ACC112 (cell line): Measurements from ENCODE around the gene LRP4.

Experiments
- H2AFZ ChIP-seq: fragments of 200-600 bp; sonication (generic); one replicate; pipeline ENCODE4 v1.6.0; 2017; ENCODE audit warnings: antibody characterized with exemption, low read length; ENCODE audit not compliant: unreplicated experiment
- H3K27ac ChIP-seq: fragments of 200-600 bp; sonication (generic); 2 replicates; pipeline ENCODE4 v1.5.1; 2014; ENCODE audit warnings: low read depth, mild to moderate bottlenecking, antibody characterized with exemption, low read length, moderate library complexity
- H3K27me3 ChIP-seq: fragments of 200-600 bp; sonication (generic); 2 replicates; pipeline ENCODE4 v1.6.1; 2014; ENCODE audit warnings: mild to moderate bottlenecking, antibody characterized with exemption, low read length, moderate library complexity, mixed read lengths; ENCODE audit not compliant: insufficient read depth
- H3K36me3 ChIP-seq: fragments of 200-600 bp; sonication (generic); 2 replicates; pipeline ENCODE4 v1.6.1; 2016; ENCODE audit warnings: mild to moderate bottlenecking, antibody characterized with exemption, low read length, moderate library complexity, mixed read lengths; ENCODE audit not compliant: insufficient read depth
- H3K4me1 ChIP-seq: fragments of 200-600 bp; sonication (generic); one replicate; pipeline ENCODE4 v1.6.1; 2016; ENCODE audit warnings: low read length, mixed read lengths; ENCODE audit not compliant: insufficient read depth, unreplicated experiment, control insufficient read depth
- H3K4me3 ChIP-seq: fragments of 200-600 bp; sonication (generic); 2 replicates; pipeline ENCODE4 v1.5.1; 2014; ENCODE audit warnings: mild to moderate bottlenecking, low read depth, low read length
- H3K79me2 ChIP-seq: fragments of 200-600 bp; sonication (generic); one replicate; pipeline ENCODE4 v1.6.0; 2016; ENCODE audit warnings: low read length; ENCODE audit not compliant: control insufficient read depth, unreplicated experiment, insufficient read depth

The LRP4 gene

GRCh38 chr11:46894506-46894905, 23.8 kb downstream of the LRP4 start:
- Histone ChIP-seq H3K36me3 (no peaks in the 10 kb centered on the region), H3K4me1 (no peaks in the 10 kb centered on the region), H3K27me3 (no peaks in the 10 kb centered on the region), H3K4me3 (no peak overlapping the region), H2AFZ (no peak overlapping the region), H3K79me2 (no peaks in the 10 kb centered on the region), H3K27ac (no peak overlapping the region)

- Histone ChIP-seq H2AFZ (no peak overlapping the region), H3K4me3 (no peak overlapping the region), H3K27ac (no peak overlapping the region), H3K27me3 (no peaks in the 10 kb centered on the region), H3K4me1 (no peaks in the 10 kb centered on the region), H3K36me3 (no peaks in the 10 kb centered on the region), H3K79me2 (no peaks in the 10 kb centered on the region)
Observed at GRCh38 chr11:46892838-46893237, 25.5 kb downstream of the LRP4 start.

GRCh38 chr11:46892109-46892508, 26.2 kb downstream of the LRP4 start:
- H3K27ac ChIP-seq: no peak overlapping the region
- no peaks in the 10 kb centered on the region for H3K4me1 ChIP-seq
- no peaks in the 10 kb centered on the region for H3K27me3 ChIP-seq

GRCh38 chr11:46890665-46891064, 27.7 kb downstream of the LRP4 start:
- no peak overlapping the region for H2AFZ ChIP-seq
- no peak overlapping the region for H3K4me3 ChIP-seq
- no peaks in the 10 kb centered on the region for H3K27me3 ChIP-seq
- H3K27ac ChIP-seq: no peak overlapping the region
- no peaks in the 10 kb centered on the region for H3K79me2 ChIP-seq
- H3K36me3 ChIP-seq: no peaks in the 10 kb centered on the region
- no peaks in the 10 kb centered on the region for H3K4me1 ChIP-seq

More at GRCh38 chr11:46892109-46892508, 26.2 kb downstream of the LRP4 start:
- Histone ChIP-seq H3K4me3 (no peak overlapping the region), H3K36me3 (no peaks in the 10 kb centered on the region), H2AFZ (no peak overlapping the region), H3K79me2 (no peaks in the 10 kb centered on the region)

GRCh38 chr11:46889689-46890475, 28.5 kb downstream of the LRP4 start:
- Histone ChIP-seq H2AFZ (no peak overlapping the region), H3K79me2 (no peaks in the 10 kb centered on the region), H3K27me3 (no peaks in the 10 kb centered on the region), H3K36me3 (no peaks in the 10 kb centered on the region), H3K4me3 (no peak overlapping the region), H3K4me1 (no peaks in the 10 kb centered on the region), H3K27ac (no peak overlapping the region)

GRCh38 chr11:46889251-46889650, 29.1 kb downstream of the LRP4 start:
- Histone ChIP-seq H2AFZ (no peak overlapping the region), H3K27me3 (no peaks in the 10 kb centered on the region), H3K36me3 (no peaks in the 10 kb centered on the region), H3K27ac (no peak overlapping the region), H3K4me1 (no peaks in the 10 kb centered on the region), H3K4me3 (no peak overlapping the region), H3K79me2 (no peaks in the 10 kb centered on the region)

- H3K27me3 ChIP-seq: no peaks in the 10 kb centered on the region
- H3K4me1 ChIP-seq: no peaks in the 10 kb centered on the region
- H3K4me3 ChIP-seq: no peak overlapping the region
- no peaks in the 10 kb centered on the region for H3K36me3 ChIP-seq
- H2AFZ ChIP-seq: no peak overlapping the region
- no peaks in the 10 kb centered on the region for H3K79me2 ChIP-seq
- no peak overlapping the region for H3K27ac ChIP-seq
Observed at GRCh38 chr11:46888636-46889035, 29.7 kb downstream of the LRP4 start.

GRCh38 chr11:46886211-46886610, 32.1 kb downstream of the LRP4 start:
- H3K79me2 ChIP-seq: no peaks in the 10 kb centered on the region
- H3K4me3 ChIP-seq: no peak overlapping the region
- no peaks in the 10 kb centered on the region for H3K4me1 ChIP-seq
- no peak overlapping the region for H3K27ac ChIP-seq
- H3K36me3 ChIP-seq: no peaks in the 10 kb centered on the region
- H2AFZ ChIP-seq: no peak overlapping the region
- no peaks in the 10 kb centered on the region for H3K27me3 ChIP-seq

- no peak overlapping the region for H2AFZ ChIP-seq
- no peak overlapping the region for H3K4me3 ChIP-seq
- H3K27ac ChIP-seq: no peak overlapping the region
- H3K79me2 ChIP-seq: no peaks in the 10 kb centered on the region
- H3K27me3 ChIP-seq: no peaks in the 10 kb centered on the region
- H3K36me3 ChIP-seq: no peaks in the 10 kb centered on the region
- no peaks in the 10 kb centered on the region for H3K4me1 ChIP-seq
Observed at GRCh38 chr11:46879056-46879585, 39.2 kb downstream of the LRP4 start.

GRCh38 chr11:46877580-46877979, 40.8 kb downstream of the LRP4 start:
- no peaks in the 10 kb centered on the region for H3K79me2 ChIP-seq
- H2AFZ ChIP-seq: no peak overlapping the region
- no peak overlapping the region for H3K27ac ChIP-seq
- no peak overlapping the region for H3K4me3 ChIP-seq
- no peaks in the 10 kb centered on the region for H3K36me3 ChIP-seq
- H3K4me1 ChIP-seq: no peaks in the 10 kb centered on the region
- no peaks in the 10 kb centered on the region for H3K27me3 ChIP-seq

- Histone ChIP-seq H3K27ac (no peak overlapping the region), H3K4me1 (no peaks in the 10 kb centered on the region), H3K27me3 (no peaks in the 10 kb centered on the region), H3K79me2 (no peaks in the 10 kb centered on the region), H3K4me3 (no peak overlapping the region), H3K36me3 (no peaks in the 10 kb centered on the region), H2AFZ (no peak overlapping the region)
Observed at GRCh38 chr11:46876471-46876870, 41.9 kb downstream of the LRP4 start.
